ENCODE measurements around the gene ATP13A3.

Gene ATP13A3

GRCh38 chr3:194390835-194391234 lies 96.0 kb downstream of the ATP13A3 start:
- no peak for ATAC-seq

GRCh38 chr3:194389269-194389668 lies 97.5 kb downstream of the ATP13A3 start:
- no peak for ATAC-seq

DNA sequence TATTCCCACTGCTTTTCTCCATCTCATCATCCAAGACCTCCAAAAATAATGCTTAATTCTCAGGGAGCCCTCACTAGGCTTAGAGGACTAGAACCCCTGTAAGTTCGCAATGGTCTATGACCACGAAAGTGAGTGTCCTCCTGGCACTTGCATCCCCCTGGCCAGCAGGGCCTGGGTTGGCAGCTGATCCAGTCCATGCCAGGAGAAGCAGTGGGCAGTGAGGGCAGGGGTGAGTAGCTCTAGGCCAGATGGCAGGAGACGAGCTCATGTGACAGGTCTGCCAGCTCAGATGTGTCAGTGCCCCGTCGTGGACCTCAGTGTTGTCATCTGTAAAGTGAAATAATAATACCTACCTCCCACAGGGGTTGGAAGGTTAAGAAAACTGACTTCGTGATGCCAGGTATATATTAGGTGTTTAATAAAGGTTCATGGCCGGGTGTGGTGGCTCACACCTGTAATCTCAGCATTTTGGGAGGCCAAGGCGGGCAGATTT lies 98.8 kb downstream of the ATP13A3 start:
- no peak for ATAC-seq

DNA sequence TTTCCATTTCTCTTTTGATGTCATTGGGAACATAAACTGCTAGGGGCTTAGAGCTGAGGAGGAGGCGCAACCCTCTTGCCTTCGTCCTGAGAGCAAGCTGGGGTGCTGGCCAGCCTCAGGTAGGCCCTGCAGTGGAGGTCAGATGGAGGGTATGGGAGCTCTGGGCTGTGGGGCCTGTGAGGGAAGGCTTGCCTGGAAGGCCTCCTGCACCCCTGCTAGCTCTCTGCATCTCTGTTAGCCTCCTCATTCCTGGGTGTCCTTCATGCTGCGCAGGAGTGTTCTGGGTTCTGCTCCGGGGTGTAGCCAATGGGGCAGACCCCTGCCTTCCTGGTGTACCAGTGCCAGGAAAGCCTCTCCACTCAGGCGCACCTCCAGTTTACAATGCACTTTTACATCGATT lies 99.5 kb downstream of the ATP13A3 start:
- no peak for ATAC-seq

- no peak for ATAC-seq
These were observed 100.2 kb downstream of the ATP13A3 start for GRCh38 chr3:194386648-194387047.

GRCh38 chr3:194386066-194386465 lies 100.7 kb downstream of the ATP13A3 start:
- no peak for ATAC-seq

DNA sequence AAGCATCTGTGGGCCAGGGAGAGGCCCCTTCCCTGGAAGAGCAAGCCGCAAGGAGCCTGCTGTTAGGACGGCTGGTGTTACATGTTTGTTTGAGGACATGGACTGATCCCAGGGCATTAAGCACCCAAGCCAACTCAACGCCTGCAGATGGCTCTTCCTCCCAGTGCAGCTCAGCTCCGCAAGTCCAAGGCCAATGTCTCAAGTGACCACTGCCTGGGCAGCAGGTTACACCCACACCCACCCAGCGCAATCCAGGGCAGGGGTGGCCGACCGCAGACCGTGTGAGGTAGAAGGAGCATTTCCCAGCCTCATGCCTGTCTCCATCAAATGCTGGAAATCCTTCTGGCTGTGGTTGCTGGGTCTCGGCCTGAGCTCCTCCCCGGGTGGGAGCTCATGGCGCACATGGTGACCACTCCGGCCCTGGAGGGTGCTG lies 102.2 kb downstream of the ATP13A3 start:
- ATAC-seq, result no peak

DNA sequence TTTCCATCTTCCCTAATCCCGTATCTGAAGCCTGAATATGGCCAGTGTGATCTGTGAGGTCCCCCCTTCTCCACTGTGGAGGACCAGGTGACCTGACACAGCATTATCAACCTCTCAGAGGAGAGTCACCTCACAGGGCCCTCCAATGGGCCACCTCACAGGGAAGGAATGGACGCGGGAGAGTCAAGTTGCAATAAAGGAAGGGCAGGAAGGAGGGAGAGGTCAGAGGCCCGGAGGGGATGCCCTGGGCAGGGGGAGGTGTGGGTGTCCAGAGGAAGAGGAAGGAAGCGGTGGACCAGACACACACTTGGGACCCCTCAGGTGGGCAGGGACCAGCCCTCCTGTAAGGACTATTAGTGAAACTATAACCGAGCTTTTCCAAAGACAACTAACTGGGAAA lies 102.6 kb downstream of the ATP13A3 start:
- no peak for ATAC-seq

GRCh38 chr3:194383276-194383940 lies 103.4 kb downstream of the ATP13A3 start:
- ATAC-seq, result no peak

DNA sequence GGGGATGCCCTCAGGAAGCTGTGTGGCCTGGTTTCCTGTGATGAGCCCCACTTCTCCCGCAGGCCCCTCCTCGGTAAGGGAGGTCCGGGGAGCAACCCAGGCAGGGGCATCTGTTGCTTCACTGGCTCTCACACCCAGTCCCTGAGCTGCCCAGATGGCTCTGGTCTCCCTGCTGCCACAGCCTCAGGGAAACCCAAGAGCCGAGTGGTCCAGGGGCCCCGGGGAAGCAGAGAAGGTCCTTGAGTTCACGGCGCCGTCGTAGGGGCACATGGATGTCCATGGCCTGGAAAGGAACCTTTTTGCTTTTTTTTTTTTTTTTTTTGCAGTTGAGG lies 103.9 kb downstream of the ATP13A3 start:
- no peak for ATAC-seq

GRCh38 chr3:194382196-194382891 lies 104.5 kb downstream of the ATP13A3 start:
- no peak for ATAC-seq

DNA sequence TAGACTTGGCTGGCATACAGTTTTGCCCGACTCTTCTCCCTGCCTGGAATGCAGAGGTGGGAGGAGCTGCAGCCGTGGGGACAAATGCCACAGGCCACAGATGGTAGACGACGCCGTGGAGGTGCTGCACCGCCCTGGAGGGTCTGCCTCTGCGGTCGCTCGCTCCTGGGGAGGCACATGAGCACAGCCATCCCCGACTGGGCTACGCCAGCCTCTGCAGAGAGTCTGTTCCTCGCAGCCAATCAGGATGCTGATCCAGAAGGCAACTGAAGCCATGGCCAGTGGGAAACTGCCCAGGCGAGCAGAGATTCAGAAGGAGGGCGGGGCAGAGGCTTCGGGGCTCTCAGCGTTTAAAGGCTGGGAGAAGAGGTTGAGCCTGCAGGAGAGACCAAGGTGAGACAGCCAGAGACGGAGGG lies 105.3 kb downstream of the ATP13A3 start:
- no peak for ATAC-seq

DNA sequence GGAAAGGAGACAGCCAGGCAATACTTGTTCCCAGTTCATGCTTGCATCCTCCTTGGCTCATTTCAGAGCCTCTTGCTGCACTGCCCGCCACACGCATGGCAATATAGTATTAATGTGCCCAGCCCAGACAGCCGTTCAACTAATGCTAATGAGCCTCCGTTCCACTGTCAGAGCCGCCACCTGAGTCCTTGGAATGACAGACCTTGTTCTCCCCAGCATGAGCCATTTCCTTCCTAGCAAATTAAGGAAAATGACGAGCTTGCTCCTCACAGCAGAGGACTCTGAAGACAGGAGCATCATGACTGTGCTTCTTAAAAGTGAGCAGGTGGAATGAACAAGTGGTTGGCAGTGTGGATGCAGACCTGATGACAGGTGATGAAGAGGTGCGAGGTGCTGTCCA lies 106.5 kb downstream of the ATP13A3 start:
- ATAC-seq, result no peak

GRCh38 chr3:194379651-194380050 lies 107.2 kb downstream of the ATP13A3 start:
- no peak for ATAC-seq

DNA sequence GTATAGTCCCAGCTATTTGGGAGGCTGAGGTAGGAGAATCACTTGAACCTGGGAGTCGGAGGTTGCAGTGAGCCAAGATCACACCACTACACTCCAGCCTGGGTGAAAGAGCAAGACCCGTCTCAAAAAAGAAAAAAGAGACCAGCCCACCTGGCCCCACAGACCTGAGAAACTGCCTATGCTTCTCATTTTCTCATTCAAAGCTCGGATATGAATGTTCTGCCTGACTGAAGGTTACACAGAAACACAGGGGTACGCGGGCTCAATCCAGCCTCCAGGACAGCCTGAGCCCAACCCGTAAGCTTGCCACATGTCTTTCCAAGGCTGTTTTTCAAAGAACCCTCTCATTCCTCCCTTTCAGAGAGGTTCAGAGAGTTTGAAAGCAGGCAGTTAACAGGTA lies 107.6 kb downstream of the ATP13A3 start:
- ATAC-seq, result no peak

GRCh38 chr3:194377708-194378107 lies 109.1 kb downstream of the ATP13A3 start:
- no peak for ATAC-seq

GRCh38 chr3:194376241-194376560 lies 110.6 kb downstream of the ATP13A3 start:
- ATAC-seq, result no peak

DNA sequence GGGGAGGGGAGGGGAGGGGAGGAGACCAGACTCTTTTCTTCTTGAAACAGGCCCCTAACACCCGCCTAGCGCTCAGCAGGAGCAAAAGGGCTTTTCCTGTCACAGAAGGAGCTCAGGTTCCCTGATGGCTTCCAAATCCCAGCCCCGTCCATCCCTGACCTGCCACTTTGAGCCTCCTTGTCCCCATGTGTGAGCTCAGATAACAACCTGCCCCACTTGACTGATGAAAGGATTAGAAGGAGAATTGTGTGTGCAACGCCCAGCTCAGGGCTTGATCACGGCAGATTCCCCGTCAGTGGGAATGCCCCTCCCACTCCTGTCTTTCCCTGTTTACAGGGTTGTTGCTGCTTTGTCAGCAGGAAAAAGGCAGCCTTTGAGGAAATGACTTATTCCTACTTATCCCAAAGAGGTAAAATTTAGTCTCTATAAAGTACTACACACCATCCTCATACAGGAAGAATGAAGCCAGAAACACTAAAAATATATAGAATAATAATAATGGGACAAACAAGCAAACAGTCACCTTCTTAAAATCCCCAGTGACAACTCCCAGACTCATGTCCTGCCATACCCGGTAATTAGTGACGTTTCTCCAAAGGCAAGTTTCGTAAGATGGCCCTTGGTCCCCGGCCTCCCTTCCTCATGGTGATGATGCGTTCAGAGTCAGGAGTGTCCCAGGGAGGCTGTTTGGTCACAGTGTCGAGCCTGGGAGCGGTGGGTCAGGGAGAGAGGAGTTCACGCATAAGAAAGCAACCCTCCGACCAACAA lies 111.1 kb downstream of the ATP13A3 start:
- no peak for ATAC-seq

DNA sequence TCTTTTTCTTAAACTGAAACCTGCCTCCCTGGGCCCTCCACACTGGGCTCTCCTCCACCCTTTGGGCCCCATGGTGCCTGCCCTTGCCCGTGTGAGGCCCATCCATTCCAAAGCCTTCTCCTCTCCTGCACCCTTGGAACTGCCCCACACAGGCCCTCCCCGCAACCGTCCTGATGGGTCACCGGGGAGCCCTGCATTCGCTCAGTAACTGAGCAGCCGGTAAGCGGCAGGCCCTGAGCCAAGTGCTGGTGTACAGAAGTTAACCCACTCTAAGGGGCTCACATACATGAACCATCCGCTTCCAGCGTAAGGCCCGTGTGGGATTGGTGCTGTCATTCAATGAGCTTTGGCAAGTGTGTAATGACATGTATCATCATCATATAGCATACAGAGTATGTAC lies 111.9 kb downstream of the ATP13A3 start:
- no peak for ATAC-seq

DNA sequence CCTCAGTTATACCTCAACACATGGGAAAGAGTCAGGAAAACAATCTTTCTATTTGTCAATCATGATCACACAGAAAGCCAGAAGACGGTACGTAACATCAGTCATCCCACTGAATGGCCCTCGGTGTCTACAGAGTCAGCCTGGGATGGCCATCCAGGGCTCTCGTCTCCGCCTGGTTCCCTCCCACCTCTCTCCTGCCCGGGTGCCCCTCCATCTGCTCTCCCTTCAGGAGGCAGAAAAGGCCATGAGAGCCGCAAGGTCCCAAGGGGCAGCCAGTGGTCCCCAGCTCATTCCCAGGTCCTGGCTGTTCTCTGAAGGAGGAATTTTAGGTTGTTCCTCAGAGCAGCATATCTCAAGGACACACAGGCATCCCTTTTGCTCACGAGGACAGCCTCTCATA lies 112.9 kb downstream of the ATP13A3 start:
- no peak for ATAC-seq

GRCh38 chr3:194373028-194373427 lies 113.8 kb downstream of the ATP13A3 start:
- ATAC-seq, result no peak

DNA sequence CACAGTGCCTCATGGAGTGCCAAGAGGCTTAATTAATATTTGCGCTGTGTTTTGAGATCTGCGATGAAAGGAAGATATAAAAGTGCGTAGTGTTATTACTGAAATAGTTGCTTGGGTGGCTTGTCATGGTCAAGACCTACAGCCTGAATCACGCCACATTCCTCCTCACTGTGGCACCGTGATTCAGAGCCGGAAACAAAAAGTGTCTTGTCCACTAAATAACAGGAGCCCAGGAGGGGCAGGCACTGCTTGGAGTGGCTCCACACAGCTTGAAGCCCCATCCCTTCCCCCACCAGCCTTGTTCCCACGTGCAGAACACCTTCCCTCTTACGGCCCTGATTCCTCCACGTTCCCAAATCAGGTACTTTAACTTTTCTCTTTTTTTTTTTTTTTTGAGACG lies 116.0 kb downstream of the ATP13A3 start:
- ATAC-seq, result no peak

DNA sequence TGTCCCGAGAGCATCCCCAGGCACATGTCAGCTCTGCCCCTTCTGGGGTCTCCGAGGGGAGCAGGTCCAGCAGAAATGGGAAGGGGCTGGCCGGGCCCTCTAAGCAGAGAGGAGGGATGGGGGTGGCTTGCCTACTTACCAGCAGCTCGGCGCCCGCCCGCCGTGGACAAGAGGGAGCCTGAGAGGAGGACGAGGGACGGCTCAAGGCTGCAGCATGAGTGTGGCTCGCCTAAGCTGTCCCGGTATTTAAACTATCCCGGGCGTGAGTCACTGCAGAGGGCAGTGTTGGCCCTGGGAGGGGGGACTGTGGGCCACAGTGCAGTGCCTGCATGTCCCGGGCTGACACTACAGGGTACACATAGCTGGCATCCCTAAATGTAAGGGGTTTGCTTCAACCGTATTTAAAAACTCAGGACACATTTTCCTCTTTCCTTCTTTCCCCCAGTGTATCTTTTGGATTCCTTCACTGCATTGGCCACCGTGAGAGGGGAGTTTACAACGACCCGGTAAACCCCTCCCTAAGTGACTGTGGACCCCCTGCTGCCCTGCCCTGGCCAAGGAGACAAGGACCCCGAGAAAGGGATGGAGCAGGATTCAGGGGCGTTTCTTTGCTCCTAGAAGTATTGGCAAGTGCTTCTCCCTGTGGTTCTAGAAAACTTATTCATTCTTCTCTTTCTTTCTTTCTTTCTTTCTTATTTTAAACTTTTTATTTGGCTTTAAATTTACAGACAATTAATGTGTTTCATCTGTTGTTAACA lies 117.1 kb downstream of the ATP13A3 start, which contains the start of gene LRRC15:
Gene LRRC15, minus strand, starts transcription at position 222 of the 758 bp plus-strand sequence. CDS start 8,700 bp downstream, outside the sequence.
- ATAC-seq, result no peak

Measured in activated CD4-positive, CD25-positive, alpha-beta regulatory T cell treated with anti-CD3 and anti-CD28 coated beads, Interleukin-2, amount 50 U/mL, for 24 hours (primary cell).